GM21528 (cell line): ENCODE measurements around the gene KRT36.

Experiments used
- ATAC-seq: cut with Tn5 transposase; IDR thresholded peaks from one replicate; pipeline ENCODE4 v1.9.1; 2021; ENCODE audit warnings: mild to moderate bottlenecking, moderate library complexity; ENCODE audit not compliant: unreplicated experiment, low FRiP score

KRT36 gene

DNA sequence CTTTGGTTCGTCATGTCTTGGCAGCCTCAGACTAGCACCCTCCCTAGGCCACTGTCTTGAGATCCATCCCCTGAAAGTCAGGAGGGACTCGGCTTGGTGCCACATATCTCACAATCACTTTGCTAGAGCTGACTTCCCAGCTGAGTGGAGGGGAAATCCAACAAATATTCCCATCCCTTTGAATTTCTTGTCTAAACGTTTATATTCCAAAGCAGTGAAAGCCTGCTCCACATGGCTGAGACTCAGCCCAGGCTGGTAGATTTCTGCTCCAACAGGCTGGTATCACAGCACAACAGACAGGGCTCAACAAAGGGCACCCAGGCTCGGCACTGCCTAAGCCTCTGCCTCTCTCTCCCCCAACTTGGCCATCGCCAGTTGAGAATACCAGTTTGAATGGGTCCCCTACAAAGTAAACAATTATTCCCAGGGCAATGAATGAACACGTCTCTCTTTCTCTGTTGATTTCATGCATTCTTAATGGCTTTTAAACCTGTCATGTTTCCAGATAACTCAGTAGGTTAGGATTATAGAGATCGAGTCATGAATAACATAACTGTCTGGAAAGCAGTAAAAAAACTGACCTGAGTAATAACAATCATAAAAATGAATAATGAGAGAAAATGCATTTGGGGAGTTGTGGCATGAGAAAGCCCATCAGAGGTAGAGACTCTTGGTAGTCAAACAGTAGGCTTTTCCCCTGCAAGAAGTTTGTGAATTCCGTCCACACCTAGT, 14.7 kb upstream of the KRT36 start:
- ATAC-seq, result no peak

DNA sequence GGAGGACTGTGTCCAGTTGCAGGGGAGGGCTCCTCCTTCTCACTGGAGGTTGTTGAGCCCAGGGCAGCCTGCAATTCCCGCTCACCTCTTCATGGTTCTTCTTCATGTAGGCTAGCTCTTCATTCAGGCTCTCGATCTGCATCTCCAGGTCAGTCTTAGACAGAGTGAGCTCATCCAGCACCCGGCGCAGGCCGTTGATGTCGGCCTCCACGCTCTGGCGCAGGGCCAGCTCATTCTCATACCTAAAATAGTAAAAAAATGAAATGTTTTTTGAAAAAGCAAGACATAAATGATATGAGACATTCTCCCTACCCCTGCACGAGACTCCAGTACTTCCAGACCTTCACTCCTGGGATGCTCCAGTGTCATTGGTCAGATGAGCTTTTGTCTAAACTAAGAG, 13.5 kb upstream of the KRT36 start:
- no peak for ATAC-seq

DNA sequence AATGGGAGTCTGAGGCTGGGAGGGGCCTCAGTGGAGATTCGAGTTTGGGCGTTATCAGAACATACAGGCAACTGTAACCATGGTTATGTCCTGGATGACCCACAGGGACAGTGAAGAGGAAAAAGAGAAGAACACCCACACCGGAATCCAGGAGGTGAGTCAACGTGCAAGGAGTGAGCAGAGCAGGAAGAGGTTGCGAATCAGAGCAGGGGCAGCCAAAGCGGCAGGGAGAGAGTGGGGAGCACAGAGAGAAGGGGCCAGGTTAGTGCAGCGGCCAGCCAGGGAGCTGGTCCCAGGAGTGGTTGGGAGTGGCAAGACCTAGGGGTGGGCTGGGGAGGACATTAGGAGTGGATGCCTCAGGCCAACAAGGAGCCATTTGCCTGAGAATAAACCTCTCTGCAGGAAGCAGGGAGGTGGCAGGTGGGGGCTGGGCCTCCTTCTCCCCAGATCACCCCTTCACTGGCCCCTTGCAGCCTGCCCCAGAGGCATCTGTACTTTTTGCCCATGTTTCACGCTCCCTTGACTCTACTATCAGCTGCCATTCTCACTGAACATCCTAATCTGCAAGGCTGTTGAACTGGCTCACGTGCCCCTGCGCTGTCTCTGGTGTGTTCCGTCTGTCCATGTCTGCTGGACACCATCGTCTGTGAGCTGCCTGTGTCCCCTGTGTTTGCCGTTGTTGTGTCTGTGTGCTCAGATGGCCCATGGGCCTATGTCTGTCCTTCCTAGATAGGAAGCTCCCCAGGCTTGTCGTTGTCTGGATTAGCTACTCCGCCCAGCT, 10.6 kb upstream of the KRT36 start:
- ATAC-seq, result no peak

DNA sequence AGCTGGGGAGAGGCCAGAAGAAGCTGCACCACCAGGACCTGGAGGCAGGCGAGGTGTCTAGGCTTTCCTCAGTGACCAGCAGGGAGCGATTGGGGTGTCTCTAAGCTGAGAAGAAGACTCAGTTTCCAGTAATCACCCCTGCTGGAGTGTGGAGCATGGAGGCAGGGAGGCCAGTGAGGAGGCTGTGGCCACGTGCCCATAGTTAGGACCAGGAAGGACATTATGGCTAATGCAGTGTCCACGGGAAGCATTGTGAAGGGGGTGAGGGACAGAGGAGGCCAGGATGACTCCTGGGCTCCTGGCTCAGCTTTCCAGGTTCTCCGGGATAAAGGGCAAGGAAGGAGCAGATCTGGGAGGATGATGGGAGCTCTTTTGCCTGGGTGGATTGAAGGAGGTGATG, 10.0 kb upstream of the KRT36 start:
- no peak for ATAC-seq

DNA sequence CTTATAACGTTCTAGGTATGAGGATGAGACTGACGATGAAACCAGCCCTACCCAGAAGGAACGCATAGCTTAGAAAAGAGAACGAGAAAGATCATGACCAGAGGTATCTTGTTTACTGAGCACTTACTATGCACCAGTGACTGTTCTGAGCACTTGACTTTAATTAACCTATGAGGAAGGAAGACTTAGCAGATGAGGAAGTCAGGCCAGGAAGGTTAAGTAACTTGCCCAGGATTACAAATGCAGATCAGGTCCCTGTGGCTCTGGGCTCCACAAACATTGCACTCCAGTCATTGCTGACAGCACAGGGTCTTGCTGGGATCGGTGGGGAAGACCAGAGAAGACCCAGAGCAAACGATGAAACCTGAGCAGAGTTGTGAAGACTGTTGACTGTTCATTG, 8.6 kb upstream of the KRT36 start:
- no peak for ATAC-seq

DNA sequence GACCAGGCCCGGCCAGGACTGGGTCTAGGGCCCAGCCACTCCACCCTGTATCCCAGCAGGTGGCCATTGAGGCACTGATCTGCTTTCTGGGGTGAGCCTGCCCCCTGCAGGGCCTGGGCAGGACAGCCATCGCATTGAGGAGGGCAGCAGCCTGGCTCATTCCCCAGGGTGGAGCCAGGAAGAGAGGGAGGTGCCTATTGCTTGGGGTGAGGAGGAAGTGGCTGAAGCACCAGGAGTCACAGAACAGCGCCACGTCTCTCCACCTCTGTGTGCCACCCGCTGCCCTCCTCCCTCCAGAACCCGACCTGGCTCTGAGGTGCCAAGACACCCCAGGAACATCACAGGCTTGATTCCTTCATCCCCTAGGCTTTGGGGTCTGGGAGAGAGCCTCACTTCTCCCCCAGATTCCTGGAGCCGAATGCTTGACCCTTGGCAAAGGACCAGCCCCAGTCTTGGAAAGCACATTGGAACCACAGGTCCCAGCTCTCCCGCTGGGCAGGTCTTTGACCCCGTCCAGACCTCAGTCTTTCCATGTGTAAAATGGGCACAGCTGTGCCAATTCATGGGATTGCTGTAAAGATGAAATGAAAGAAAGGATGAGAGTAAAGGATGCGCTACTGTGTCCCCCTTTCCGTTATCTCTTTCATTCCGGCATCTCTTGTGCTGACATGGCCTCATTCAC, 7.2 kb upstream of the KRT36 start:
- ATAC-seq, result no peak

DNA sequence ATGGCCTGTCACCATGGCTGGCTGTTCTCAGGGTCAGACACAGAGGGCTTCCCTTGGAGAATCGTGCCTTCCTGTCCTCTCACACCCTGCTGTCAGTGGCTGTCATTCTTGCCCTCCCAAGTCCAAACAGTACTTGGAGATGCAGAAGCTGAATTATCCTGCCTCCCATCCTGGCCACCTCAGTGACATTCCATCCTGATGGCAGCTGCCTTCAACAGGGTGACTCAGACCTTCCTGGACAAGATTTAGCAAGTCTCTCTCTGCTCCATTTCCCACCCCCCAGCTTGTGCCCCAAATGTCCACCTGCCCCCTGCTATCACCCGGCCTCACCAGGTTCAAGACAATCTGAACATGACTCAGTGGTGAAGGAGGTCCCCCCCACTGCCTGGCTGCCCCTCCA, 4.8 kb upstream of the KRT36 start:
- ATAC-seq, result no peak

DNA sequence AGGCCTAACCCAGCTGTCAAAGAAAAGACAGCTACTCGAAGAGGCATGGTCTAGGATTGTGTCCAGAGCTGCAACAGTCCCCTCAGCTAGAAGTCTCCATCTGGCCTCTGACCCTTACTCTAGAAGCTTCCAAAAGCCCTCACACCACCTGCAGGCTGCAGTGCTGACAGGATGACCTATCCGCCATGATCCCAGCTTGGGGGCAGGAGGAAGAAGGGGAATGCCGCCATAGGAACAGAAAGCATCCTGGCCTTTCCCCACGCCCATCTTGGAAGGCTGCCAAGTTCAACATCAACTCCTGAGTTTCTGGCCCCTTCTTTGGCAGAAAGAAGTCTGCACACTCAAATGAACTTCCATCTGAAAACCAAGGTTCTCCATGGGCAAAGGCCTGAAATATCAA, 3.1 kb upstream of the KRT36 start:
- ATAC-seq, result no peak

DNA sequence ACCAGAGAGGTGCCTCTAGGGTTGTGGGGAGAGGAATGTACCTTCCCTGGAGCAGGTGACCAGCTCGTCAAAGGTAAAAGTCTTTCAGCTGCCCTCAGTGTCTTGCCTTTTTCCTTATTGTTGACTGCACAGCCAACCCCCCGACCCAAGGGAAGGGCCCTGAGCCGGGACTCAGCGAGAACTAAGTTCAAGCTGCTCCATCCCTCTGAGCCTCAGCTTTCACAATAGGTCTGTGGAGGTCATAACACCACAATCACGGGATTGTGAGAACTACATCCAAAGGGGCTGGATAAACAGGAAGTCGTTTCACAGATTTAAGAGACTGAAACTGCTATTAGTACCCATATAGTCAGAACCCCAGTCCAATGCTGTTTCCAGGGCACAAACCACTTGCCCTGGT, 2.6 kb upstream of the KRT36 start:
- ATAC-seq, result no peak

DNA sequence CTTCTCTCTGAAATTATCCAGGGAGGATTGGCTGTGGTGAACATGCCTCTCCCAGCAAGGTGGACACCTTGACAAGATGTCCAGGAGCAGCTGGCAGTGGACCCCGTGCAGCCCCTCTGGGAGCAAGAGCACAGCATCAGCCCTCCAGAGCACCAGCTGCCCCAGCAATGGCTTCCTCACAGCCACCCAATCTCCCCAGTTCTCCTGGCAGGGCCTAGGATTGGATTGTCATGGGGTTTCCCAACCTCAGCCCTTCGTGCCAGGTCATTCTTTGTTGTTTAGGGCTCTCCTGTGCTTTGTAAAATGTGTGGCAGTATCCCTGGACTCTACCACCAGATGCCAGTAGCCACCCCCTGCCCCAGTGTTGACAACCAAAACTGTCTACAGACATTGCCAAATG, 1.8 kb upstream of the KRT36 start:
- ATAC-seq, result no peak

DNA sequence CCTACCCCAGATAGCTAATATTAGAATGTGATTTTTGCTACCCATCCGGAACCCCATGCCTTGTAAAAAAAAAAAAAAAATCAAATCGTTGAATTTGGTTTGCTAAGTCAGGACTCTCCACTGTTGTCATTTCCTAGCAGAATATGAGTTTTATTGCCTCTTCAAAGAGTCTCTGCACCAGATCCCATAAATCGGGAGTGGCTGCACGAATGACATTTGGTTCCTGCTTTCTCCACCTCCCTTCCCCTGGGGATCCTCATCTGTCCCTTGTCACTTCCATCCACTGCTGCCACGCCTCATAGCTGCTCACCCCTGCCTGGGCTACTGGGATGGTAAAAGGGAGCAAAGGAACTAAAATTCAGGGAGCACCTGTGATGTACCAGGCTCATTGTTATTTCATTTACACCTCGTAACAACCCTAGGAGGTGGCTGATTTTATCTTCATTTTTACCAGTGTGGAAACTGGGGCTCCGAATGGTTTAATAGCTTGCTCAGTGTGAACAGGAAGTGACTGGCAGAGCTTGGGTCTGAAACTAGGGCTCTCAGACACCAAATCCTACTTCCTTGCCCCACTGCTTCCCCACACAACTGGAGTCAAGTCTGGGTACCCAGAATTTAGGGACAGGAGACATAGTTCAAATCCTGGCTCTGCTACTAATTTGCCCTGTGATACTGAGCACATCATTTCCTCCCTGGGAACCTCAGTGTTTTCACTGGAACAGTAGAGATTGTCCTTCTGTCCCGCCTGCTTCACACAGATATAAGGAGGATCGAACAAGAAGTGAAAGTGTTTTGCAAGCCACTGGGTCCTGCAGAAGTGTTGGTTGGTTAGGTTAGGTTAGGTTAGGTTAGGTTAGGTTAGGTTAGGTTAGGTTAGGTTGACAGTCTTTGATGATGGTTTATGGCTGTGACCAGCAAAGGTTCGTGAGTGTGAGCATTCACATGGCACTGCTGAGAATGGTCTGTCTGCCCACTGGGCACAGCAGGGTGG, 585 bp upstream of the KRT36 start:
- ATAC-seq, result no peak

DNA sequence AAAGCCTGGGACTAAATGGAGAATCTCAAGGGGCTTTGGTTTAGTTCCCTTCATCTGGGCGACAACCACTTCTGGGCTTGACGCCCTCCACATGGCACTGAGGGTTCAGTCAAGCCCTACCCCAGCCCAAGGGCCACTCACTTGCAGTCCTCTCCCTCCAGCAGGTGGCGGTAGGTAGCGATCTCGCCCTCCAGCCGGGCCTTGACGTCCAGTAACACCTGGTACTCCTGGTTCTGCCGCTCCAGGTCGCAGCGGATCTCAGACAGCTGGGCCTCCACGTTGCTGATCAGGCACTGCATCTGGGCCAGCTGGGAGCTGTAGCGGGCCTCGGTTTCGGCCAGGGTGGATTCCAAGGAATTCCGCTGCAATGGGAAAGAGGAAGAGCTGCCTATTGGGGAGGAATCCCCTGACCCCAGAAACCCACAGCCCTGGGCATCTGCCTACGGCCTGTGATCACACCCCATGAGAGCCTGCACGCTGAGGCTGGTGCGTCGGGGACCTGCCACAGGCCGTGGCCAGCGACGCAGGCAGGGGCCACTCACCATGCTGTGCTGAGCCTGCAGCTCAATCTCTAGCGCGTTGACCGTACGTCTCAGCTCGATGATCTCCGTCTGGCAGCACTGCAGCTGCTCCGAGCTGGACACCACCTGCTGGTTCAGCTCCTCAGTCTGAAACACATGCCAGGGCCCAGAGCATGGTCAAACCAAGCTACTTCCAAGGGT, 2.7 kb downstream of the KRT36 start:
- ATAC-seq, result no peak

DNA sequence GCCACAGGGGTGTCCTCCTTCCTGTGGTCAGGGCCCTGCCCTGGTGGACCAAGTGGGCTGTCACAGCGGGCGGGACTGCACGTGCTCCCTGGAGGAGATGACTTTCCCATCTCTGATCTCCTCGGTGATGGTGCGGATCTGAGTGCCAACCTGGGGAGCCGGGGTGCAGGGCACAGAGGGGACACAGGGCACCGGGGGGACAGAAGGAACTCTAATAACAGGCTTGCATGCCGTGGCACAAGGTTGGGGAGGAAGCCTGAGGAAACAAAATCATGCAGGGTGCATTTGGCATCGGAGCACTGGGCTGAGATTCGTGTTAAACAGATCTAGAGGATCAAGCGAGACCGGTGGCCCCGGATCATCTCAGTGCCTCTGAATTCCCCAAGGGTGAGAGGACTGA, 3.4 kb downstream of the KRT36 start:
- no peak for ATAC-seq

DNA sequence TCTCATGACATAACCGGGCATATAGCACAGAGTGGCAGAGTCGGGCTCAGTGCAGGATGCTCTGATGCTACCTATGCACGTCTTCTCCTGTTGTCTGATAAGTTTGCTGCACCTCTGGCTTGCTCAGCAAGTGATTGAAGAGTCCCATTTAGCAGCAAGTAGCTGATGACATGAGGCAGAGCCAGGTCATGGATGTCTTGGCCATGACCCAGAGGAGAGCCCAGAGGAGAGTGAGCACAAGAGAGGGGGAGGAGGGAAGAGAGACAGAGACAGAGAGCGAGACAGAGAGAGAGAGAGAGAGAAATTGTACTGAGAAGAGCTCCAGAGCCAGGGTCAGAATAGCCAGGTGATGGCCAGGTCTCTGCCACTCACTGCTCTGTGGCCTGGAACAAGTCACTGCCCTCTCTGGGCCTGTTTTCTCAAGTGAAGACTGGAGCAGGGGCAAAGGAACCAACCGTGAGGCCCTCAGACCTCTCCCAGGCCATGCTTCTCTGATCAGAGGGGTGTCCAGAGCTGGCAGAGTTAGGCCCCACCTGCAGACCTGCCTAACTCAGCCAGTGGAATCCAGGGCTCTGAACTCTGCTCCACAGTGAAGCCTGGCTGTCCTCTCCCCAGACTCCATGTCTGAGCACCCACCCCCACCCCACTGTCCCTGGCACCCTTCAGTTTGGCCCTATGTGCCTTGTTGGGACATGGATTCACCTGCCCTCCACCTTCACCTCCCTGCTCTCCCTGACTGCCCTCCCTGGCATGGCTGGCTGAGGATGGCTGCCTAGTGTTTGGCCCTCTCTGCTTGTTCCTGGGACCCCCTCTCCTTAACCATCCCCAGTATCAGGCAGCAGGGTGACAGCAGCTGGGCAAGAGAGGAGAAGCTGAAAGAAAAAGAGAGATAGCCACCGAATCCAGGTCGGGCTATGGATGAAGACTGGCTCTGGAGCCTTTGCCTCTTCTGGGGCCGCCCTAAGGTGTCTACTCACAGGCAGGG, 4.5 kb downstream of the KRT36 start:
- ATAC-seq, result no peak

DNA sequence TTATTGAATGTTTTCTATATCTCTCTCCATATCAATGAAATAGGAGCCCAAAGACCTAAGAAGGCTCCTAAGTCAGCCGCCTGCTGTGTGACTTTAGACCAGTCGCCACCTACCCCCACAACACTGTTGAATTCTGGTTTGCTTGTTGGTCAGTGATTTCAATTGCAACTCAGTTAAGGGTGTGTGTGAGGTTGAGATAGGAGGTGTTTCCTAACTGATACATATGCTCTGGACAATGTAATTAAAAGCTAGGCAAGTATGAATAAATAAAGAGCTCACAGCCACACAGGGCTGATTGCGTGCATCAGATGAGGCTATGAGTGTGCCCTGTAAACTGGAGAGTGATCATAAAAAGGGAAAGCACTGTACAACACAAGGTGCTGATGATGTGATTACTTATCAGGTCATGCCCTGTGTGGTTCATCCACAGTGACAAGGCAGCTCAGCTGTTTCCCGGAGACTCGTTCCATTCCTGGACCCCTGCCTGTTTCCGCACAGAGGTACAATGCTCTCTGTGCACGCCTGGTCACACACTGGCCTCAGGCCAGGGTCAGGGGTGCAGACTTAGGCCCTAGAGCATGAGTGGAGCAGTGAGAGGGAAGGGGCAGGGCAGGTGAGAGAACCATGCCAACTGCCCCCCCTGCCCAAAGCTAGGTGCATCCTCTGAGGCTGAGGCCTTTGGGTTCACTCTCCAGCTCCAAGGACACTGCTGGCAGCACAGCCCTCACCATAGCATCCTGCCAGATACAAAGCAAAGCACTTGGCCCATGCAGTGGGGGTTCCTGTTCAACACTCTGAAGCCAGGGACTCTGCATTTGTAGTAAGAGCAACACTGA, 5.5 kb downstream of the KRT36 start:
- ATAC-seq, result no peak

DNA sequence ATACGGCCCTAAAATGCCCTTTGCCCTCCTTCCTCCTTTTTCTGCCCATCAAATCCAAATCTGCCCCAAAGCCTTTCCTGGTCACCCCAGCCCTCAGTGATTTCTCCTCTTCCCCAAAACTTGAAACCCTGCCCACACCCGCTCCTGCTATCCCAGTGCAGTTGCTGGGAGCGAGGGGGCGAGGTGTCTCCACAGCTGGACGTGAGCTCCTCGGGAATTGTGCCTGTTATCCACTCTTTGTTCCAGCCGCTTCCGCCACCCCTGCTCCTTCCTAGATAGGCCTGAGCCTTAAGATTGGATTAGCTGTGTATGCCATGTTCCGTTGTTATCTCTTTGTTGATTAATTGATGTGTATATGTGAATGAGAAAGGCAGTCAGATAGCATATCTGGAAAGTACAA, 6.2 kb downstream of the KRT36 start:
- no peak for ATAC-seq

DNA sequence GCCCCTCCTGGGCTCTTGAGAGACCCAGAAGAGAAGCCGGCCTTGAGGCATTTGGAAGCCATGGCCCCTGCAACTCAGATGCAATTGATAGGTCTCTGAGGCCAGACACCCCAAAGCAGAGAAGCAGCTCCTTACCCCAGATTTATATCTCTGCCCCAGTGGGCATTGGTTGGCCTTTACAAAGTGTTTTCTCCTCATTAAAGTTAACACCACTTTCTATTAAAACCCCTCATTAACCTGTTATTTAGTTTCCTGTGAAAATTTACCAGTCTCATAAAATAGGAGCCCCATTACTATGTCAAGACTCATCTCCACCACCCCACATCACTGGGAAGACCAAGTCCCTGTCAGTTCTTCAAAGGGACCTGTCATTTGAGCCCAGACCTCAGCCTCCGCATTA, 8.7 kb downstream of the KRT36 start, which contains the start of gene KRT35:
KRT35 (minus strand) TSS at position 116 of the 400 bp plus-strand sequence; CDS start at position 62, 54 bp downstream.
- no peak for ATAC-seq

DNA sequence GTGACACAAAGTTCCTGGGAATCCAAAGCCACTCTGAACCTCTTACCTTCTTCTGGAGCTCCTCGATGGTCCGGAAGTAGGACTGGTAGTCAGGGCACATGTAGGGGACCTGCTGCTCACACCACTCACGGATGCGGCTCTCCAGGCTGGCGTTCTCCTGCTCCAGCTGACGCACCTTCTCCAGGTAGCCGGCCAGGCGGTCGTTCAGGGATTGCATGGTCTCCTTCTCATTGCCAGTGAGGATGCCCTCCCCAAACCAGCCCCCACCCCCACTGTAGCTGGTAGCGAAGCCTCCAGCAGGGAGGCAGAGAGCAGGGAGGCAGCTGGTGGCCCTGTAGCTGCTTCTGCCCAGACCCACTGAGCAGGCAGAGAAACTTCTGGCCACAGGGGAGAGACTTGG, 9.1 kb downstream of the KRT36 start:
- ATAC-seq, result no peak
